ENCODE results near the gene IFNA1.

- TF ChIP-seq POLR2A (IDR thresholded peaks at IDR 0.05) (no peak), CTCF (IDR thresholded peaks at IDR 0.05) (no peak)
Observed at GRCh38 chr9:21414220-21414940, 25.9 kb upstream of the IFNA1 start.
